ENCODE data around the gene ASB7.

GRCh38 chr15:100553468-100553867, 48.9 kb upstream of the ASB7 start:
- TF ChIP-seq ETV6 (CRISPR knock-in tag; IDR thresholded peaks at IDR 0.05) (no peak), SP1 (CRISPR knock-in tag; conservative IDR thresholded peaks at IDR 0.05) (no peak), NR2C2 (CRISPR knock-in tag; IDR thresholded peaks at IDR 0.05) (no peak), USF2 (CRISPR knock-in tag; IDR thresholded peaks at IDR 0.05) (no peak), FOXP4 (CRISPR knock-in tag; IDR thresholded peaks at IDR 0.05) (no peak)

Data from WTC11 (cell line).